Mesenchymal stem cell (in vitro differentiated cells and primary cell): Measurements from ENCODE around the gene CCDC87.

Experiments
- DNase-seq: peaks from one replicate; pipeline ENCODE4 v3.0.0-alpha.2; 2013
- H2AFZ ChIP-seq: one replicate; pipeline ENCODE4 v1.6.1; 2013; ENCODE audit warnings: low read depth, mild to moderate bottlenecking, control low read depth, inconsistent platforms, low read length, moderate library complexity
- H2AK5ac ChIP-seq: 2 replicates; pipeline ENCODE4 v1.6.1; 2013; ENCODE audit warnings: low read length, moderate library complexity, mild to moderate bottlenecking, inconsistent platforms; ENCODE audit not compliant: severe bottlenecking
- H2BK120ac ChIP-seq: one replicate; pipeline ENCODE4 v1.6.1; 2013; ENCODE audit warnings: low read depth, mild to moderate bottlenecking, inconsistent platforms, low read length, moderate library complexity
- H2BK12ac ChIP-seq, 2 experiments: one replicate each; pipeline ENCODE4 v1.6.1; 2013; ENCODE audit warnings: inconsistent platforms in 2 of 2, low read length in 2 of 2, mild to moderate bottlenecking in 2 of 2, moderate library complexity in 2 of 2, control low read depth in 1 of 2
- H2BK15ac ChIP-seq: one replicate; pipeline ENCODE4 v1.6.1; 2013; ENCODE audit warnings: mild to moderate bottlenecking, low read depth, inconsistent platforms; ENCODE audit not compliant: poor library complexity, severe bottlenecking
- H2BK5ac ChIP-seq: 2 replicates; pipeline ENCODE4 v1.6.1; 2013; ENCODE audit warnings: low read depth, mild to moderate bottlenecking, low read length, control low read depth, inconsistent platforms; ENCODE audit not compliant: poor library complexity, severe bottlenecking
- H3K14ac ChIP-seq, 2 experiments: one replicate each; pipeline ENCODE4 v1.6.1; 2013; ENCODE audit warnings: inconsistent platforms in 2 of 2, low read length in 2 of 2, control low read depth in 1 of 2, mild to moderate bottlenecking in 1 of 2, moderate library complexity in 1 of 2
- H3K18ac ChIP-seq, 2 experiments: one replicate each; pipeline ENCODE4 v1.6.1; 2013; ENCODE audit warnings: inconsistent platforms in 2 of 2, low read length in 2 of 2, control low read depth in 1 of 2, low read depth in 1 of 2, mild to moderate bottlenecking in 1 of 2
- H3K23ac ChIP-seq, 2 experiments: one replicate each; pipeline ENCODE4 v1.6.1; 2013; ENCODE audit warnings: inconsistent platforms in 2 of 2, low read length in 2 of 2, mild to moderate bottlenecking in 2 of 2, moderate library complexity in 2 of 2, control low read depth in 1 of 2
- H3K27ac ChIP-seq: 2 replicates; pipeline ENCODE4 v1.5.1; 2013; ENCODE audit warnings: mild to moderate bottlenecking, moderate library complexity, low read length, control low read depth, inconsistent platforms; ENCODE audit not compliant: poor library complexity, severe bottlenecking
- H3K27me3 ChIP-seq, 2 experiments: 2 replicates each; pipeline versions ENCODE4 v1.6.1 to v1.7.0; 2013; ENCODE audit warnings: low read length in 2 of 2, mild to moderate bottlenecking in 2 of 2, moderate library complexity in 2 of 2, control low read depth in 1 of 2, inconsistent platforms in 1 of 2; ENCODE audit not compliant: control insufficient read depth in 1 of 2, insufficient read depth in 1 of 2
- H3K36me3 ChIP-seq, 2 experiments: 2 replicates each; pipeline versions ENCODE4 v1.6.1 to v1.7.0; 2013; ENCODE audit warnings: low read length in 2 of 2, control low read depth in 1 of 2, inconsistent platforms in 1 of 2, low read depth in 1 of 2, mild to moderate bottlenecking in 1 of 2; ENCODE audit not compliant: insufficient read depth in 2 of 2, control insufficient read depth in 1 of 2
- H3K4ac ChIP-seq, 2 experiments: one replicate each; pipeline ENCODE4 v1.6.1; 2013; ENCODE audit warnings: inconsistent platforms in 2 of 2, low read length in 2 of 2, mild to moderate bottlenecking in 2 of 2, moderate library complexity in 2 of 2, control low read depth in 1 of 2, low read depth in 1 of 2
- H3K4me1 ChIP-seq: 2 replicates; pipeline ENCODE4 v1.6.1; 2013; ENCODE audit warnings: low read depth, low read length, control low read depth; ENCODE audit not compliant: control insufficient read depth, insufficient read depth
- H3K4me2 ChIP-seq: 2 replicates; pipeline ENCODE4 v1.6.1; 2013; ENCODE audit warnings: low read length, mild to moderate bottlenecking, inconsistent platforms; ENCODE audit not compliant: poor library complexity, severe bottlenecking
- H3K4me3 ChIP-seq, 2 experiments: 2 replicates each; pipeline versions ENCODE4 v1.5.1 to v1.7.0; 2013; ENCODE audit warnings: low read length in 2 of 2, mild to moderate bottlenecking in 2 of 2, control low read depth in 1 of 2, low read depth in 1 of 2; ENCODE audit not compliant: insufficient read depth in 1 of 2
- H3K79me1 ChIP-seq: replicated peaks from 2 replicates; pipeline ENCODE4 v1.6.1; 2013; ENCODE audit warnings: mild to moderate bottlenecking, control low read depth, low read length, inconsistent platforms; ENCODE audit not compliant: poor library complexity, severe bottlenecking
- H3K9ac ChIP-seq: 2 replicates; pipeline ENCODE4 v1.7.0; 2013; ENCODE audit warnings: mild to moderate bottlenecking, low read length, moderate library complexity
- H3K9me3 ChIP-seq: 2 replicates; pipeline ENCODE4 v1.7.0; 2013; ENCODE audit warnings: mild to moderate bottlenecking, low read length; ENCODE audit not compliant: control insufficient read depth
- H4K8ac ChIP-seq: one replicate; pipeline ENCODE4 v1.6.1; 2013; ENCODE audit warnings: inconsistent platforms, mild to moderate bottlenecking, low read length, moderate library complexity
- H4K91ac ChIP-seq: one replicate; pipeline ENCODE4 v1.6.1; 2013; ENCODE audit warnings: mild to moderate bottlenecking, low read length, inconsistent platforms
- WGBS: methylation state at CpG from one replicate; pipeline ENCODE4 v1.1.7; 2013; ENCODE audit warnings: mixed read lengths; 5-methylcytosine and 5-hydroxymethylcytosine counted together

Gene CCDC87

DNA sequence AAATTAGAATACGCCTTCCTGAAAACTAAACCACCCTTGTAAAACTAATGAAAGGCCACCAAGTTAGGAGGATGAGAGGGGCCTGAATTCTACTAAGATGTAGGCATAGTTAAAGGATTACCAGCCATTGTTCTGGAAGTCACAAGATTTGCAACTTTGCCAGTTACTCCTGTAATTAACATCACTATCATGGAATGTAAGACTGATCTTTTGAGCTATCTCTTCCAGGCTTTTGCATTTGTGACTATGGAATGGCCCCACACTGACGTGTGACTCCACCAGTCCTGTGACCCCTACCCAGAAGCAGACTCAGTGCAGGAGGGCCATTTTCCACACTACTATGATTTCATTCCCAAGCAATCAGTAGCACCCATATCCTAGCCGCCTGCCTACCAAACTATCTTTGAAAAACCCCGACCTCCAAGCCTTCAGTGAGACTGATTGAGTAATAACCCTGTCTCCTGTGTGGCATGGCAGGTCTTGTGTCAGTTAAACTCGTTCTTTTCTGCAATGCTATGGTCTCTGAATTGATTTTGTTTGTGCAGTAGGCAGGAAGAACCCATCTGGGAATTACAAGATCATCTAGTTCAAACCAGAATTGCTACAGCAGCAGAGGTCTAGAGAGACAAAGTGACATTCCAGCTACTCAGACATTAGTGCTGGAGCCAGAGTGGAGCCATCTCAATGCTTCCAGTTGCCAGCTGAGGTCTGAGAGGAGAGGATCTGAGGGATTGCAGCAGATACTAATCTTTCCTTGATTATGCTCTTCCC is 22.6 kb downstream of the CCDC87 start:
- H2BK120ac ChIP-seq = no peak overlapping the region
- peaks cover 0 to 5% of the 10 kb centered on the region in 2 experiments for H3K27me3 ChIP-seq
- no peak overlapping the region for H4K8ac ChIP-seq
- no peak overlapping the region for H4K91ac ChIP-seq
- no peaks in the 10 kb centered on the region for H3K9me3 ChIP-seq
- H2BK12ac ChIP-seq = no peak overlapping the region
- no peak overlapping the region for H2BK15ac ChIP-seq
- no peak overlapping the region for H3K14ac ChIP-seq
- H2BK5ac ChIP-seq = no peak overlapping the region
- WGBS = 53% methylated on average over 3 of the region's 5 CpGs
- no peak overlapping the region for H2AFZ ChIP-seq
- H3K9ac ChIP-seq = no peak overlapping the region
- DNase-seq = no peak
- no peak overlapping the region for H2AK5ac ChIP-seq
- H3K79me1 ChIP-seq = no peaks in the 10 kb centered on the region
- no peak overlapping the region for H3K4ac ChIP-seq
- H3K4me3 ChIP-seq = no peak overlapping the region
- no peak overlapping the region for H3K4me2 ChIP-seq
- H3K36me3 ChIP-seq = peaks cover 0 to 12% of the 10 kb centered on the region in 2 experiments
- H3K23ac ChIP-seq = no peak overlapping the region
- peak overlapping the region in 1 of 2 experiments; percentile 7 for H3K18ac ChIP-seq
- H3K27ac ChIP-seq = no peak overlapping the region
- no peaks in the 10 kb centered on the region for H3K4me1 ChIP-seq

DNA sequence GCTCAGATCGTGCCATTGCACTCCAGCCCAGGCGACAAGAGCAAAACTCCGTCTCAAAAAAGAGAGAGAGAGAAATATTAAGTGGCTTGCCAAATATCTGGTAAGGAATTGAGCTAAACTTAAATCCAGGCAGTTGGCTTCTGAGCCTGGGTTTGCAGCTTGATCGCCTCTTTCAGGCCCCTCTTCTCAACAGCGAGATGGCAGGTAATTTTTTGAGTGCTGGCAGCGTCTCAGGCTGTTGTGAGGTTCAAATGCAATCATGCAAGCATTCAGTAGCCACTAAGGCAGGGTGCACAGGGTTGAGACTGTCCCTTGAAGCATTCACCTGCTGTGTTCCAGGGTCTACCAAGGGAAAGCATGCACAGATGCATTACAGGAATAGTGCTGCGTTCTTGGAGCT is 23.8 kb downstream of the CCDC87 start:
- no peak overlapping the region for H2AK5ac ChIP-seq
- no peak overlapping the region for H3K4ac ChIP-seq
- H3K4me3 ChIP-seq = peak overlapping the region in 1 of 2 experiments; percentile 75
- no peaks in the 10 kb centered on the region for H3K9me3 ChIP-seq
- no peak overlapping the region for H3K9ac ChIP-seq
- peak overlapping the region; percentile 43 for H4K8ac ChIP-seq
- no peak overlapping the region for H2BK15ac ChIP-seq
- H2AFZ ChIP-seq = no peak overlapping the region
- no peak overlapping the region for H2BK5ac ChIP-seq
- no peak overlapping the region for H2BK12ac ChIP-seq
- no peak overlapping the region for H2BK120ac ChIP-seq
- H3K36me3 ChIP-seq = peaks cover 0 to 17% of the 10 kb centered on the region in 2 experiments
- no peaks in the 10 kb centered on the region for H3K79me1 ChIP-seq
- H4K91ac ChIP-seq = no peak overlapping the region
- H3K4me2 ChIP-seq = no peak overlapping the region
- H3K27ac ChIP-seq = no peak overlapping the region
- no peak overlapping the region for H3K14ac ChIP-seq
- DNase-seq = no peak
- peaks cover 0 to 5% of the 10 kb centered on the region in 2 experiments for H3K27me3 ChIP-seq
- no peak overlapping the region for H3K23ac ChIP-seq
- no peaks in the 10 kb centered on the region for H3K4me1 ChIP-seq
- H3K18ac ChIP-seq = no peak overlapping the region
- WGBS = 90% methylated on average over 7 of the region's 7 CpGs

DNA sequence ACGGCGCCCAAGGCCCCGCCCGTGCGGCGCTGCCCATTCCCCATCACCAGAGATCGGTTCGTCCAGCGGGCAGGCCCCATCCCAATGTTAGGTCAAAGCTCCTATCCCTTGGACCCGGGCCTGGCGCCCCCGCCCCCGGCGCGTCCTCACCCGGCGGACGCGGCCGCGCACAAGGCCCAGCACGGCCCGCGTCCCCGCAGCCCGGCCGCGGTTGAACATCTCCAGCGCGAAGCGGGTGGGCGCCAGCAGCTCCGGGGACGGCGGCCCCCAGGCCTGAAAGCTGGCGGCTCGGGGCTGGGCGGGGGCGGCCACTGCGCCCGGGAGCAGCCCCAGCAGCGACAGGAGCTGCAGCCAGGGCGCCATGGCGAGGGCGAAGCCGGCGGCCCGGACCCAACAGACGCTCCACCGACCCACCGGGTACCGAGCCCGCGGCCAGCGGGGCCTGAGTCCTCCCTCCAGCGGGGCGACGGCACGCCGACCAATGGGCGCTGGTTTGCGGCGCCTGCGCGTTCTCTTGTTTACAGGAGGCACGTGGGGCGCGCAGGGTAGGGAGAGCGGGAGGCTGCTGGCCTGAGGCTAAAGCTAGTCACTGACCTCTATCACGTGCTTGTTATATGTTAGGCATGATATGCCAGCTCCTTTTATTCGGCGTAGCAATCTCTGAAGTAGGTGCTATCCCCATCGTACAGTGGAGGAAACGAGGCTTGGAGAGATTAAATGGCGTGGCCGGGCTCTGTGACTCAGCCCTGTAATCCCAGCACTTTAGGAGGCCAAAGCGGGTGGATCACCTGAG is 24.5 kb downstream of the CCDC87 start, which contains the start of gene CTSF:
CTSF (minus strand) TSS at position 483 of the 793 bp plus-strand sequence; CDS start at position 363, 120 bp downstream.
- H4K8ac ChIP-seq = peak within 1 kb of the TSS; percentile 43
- H3K4me1 ChIP-seq = no peaks in the 10 kb centered on the region
- H2BK12ac ChIP-seq = no peak within 1 kb of the TSS
- peaks cover 0 to 17% of the 10 kb centered on the region in 2 experiments for H3K36me3 ChIP-seq
- no peak within 1 kb of the TSS for H3K27ac ChIP-seq
- no peak within 1 kb of the TSS for H2BK15ac ChIP-seq
- H2BK120ac ChIP-seq = no peak within 1 kb of the TSS
- no peak within 1 kb of the TSS for H2AFZ ChIP-seq
- H3K4ac ChIP-seq = no peak within 1 kb of the TSS
- no peaks in the 10 kb centered on the region for H3K79me1 ChIP-seq
- DNase-seq = no peak
- no peak within 1 kb of the TSS for H3K23ac ChIP-seq
- H2AK5ac ChIP-seq = no peak within 1 kb of the TSS
- H3K9me3 ChIP-seq = no peaks in the 10 kb centered on the region
- H3K18ac ChIP-seq = no peak within 1 kb of the TSS
- H3K27me3 ChIP-seq = peaks cover 0 to 5% of the 10 kb centered on the region in 2 experiments
- 96% methylated on average over 77 of the region's 77 CpGs for WGBS
- H3K4me3 ChIP-seq = peak within 1 kb of the TSS in 1 of 2 experiments; percentile 75
- peak within 1 kb of the TSS; percentile 73 for H3K9ac ChIP-seq
- H3K14ac ChIP-seq = no peak within 1 kb of the TSS
- no peak within 1 kb of the TSS for H4K91ac ChIP-seq
- H3K4me2 ChIP-seq = no peak within 1 kb of the TSS
- no peak within 1 kb of the TSS for H2BK5ac ChIP-seq

DNA sequence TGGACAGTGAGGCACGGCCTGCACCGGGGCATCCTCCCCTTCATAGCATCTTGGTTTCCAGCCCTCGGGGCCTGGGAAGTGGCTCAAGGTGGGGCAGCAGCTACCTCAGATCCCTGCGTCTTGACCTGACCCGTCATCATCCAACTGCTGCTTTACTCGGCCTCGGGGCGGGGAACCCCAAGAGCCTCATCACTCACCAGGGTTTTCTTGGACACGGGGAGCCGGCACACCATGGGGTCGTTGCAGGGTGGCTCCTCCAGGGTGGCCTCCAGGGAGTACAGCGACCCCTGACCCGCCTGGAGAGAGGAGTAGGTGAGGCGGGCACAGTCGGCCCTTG is 25.1 kb downstream of the CCDC87 start:
- no peak for DNase-seq
- H3K4me3 ChIP-seq = peak overlapping the region in 1 of 2 experiments; percentile 75
- H2BK120ac ChIP-seq = no peak overlapping the region
- no peak overlapping the region for H2BK12ac ChIP-seq
- H3K4me1 ChIP-seq = no peaks in the 10 kb centered on the region
- peaks cover 0 to 17% of the 10 kb centered on the region in 2 experiments for H3K36me3 ChIP-seq
- no peak overlapping the region for H2BK15ac ChIP-seq
- no peak overlapping the region for H3K18ac ChIP-seq
- 92% methylated on average over 15 of the region's 15 CpGs for WGBS
- H3K14ac ChIP-seq = no peak overlapping the region
- H4K91ac ChIP-seq = no peak overlapping the region
- no peak overlapping the region for H3K27ac ChIP-seq
- H2AK5ac ChIP-seq = no peak overlapping the region
- H4K8ac ChIP-seq = no peak overlapping the region
- H2AFZ ChIP-seq = no peak overlapping the region
- no peak overlapping the region for H3K4ac ChIP-seq
- H3K23ac ChIP-seq = no peak overlapping the region
- H3K79me1 ChIP-seq = no peaks in the 10 kb centered on the region
- H3K27me3 ChIP-seq = peaks cover 0 to 5% of the 10 kb centered on the region in 2 experiments
- H3K9ac ChIP-seq = peak overlapping the region; percentile 73
- H2BK5ac ChIP-seq = no peak overlapping the region
- no peaks in the 10 kb centered on the region for H3K9me3 ChIP-seq
- no peak overlapping the region for H3K4me2 ChIP-seq
